PFSK-1 (cell line): ENCODE data around the gene PRAMEF33. TPM values are rescaled to one million over a fixed set of nuclear protein-coding genes. Genes with fewer than 3 reads are reported as not detected.
"Not testable (repeated sequence)": the region's sequence is repeated elsewhere in the genome, so short reads cannot be mapped to it uniquely, and the experiment has no call there.

ENCODE experiments used
- FOXP2 ChIP-seq: optimal IDR thresholded peaks from 2 replicates; pipeline ENCODE3; 2011; ENCODE audit warnings: borderline replicate concordance, control low read depth, inconsistent platforms; ENCODE audit not compliant: insufficient read depth; ENCODE audit errors: extremely low read length, extremely low read depth
- POLR2AphosphoS5 ChIP-seq: IDR thresholded peaks from 2 replicates; pipeline ENCODE4 v1.6.1; 2012; ENCODE audit warnings: low read depth, mild to moderate bottlenecking, control low read depth, low read length, moderate library complexity
- REST ChIP-seq, 2 experiments: IDR thresholded peaks; 2 replicates each; pipeline versions ENCODE4 v1.6.1 to v1.8.0; 2011 to 2012; ENCODE audit warnings: low read depth in 2 of 2, low read length in 2 of 2, control low read depth in 1 of 2, inconsistent platforms in 1 of 2, mild to moderate bottlenecking in 1 of 2, moderate library complexity in 1 of 2; ENCODE audit not compliant: insufficient read depth in 1 of 2
- SIN3A ChIP-seq: IDR thresholded peaks from 2 replicates; pipeline ENCODE4 v1.6.1; 2012; ENCODE audit warnings: mild to moderate bottlenecking, low read length, moderate library complexity, borderline replicate concordance; ENCODE audit not compliant: insufficient read depth
- TAF1 ChIP-seq: IDR thresholded peaks from 2 replicates; pipeline ENCODE4 v1.6.1; 2012; ENCODE audit warnings: low read length, control low read depth, borderline replicate concordance; ENCODE audit not compliant: insufficient read depth
- polyA plus RNA-seq: library from polyadenylated mRNA; unstranded; fragments of >200 nt; gene quantifications from one replicate; pipeline ENCODE4 v1.2.1, GENCODE V29; 2012; ENCODE audit warnings: low read depth, missing spikeins; ENCODE audit not compliant: insufficient read length

Gene PRAMEF33
- not detected for polyA plus RNA-seq

GRCh38 chr1:13303239-13303638 is at the start of gene PRAMEF33:
PRAMEF33 (plus strand) TSS chr1:13303539; CDS start chr1:13305955, 2,416 bp downstream.
- not testable (repeated sequence) for TF ChIP-seq TAF1, FOXP2, POLR2AphosphoS5

- not testable (repeated sequence) for TF ChIP-seq FOXP2, SIN3A, TAF1
Measured at GRCh38 chr1:13253898-13254297, 49.4 kb upstream of the PRAMEF33 start, which contains the start of gene PRAMEF5. PRAMEF5 (plus strand) TSS chr1:13254198; CDS start chr1:13259269, 5,071 bp downstream.

GRCh38 chr1:13285037-13285436 is 18.3 kb upstream of the PRAMEF33 start, which contains the start of gene PRAMEF8:
PRAMEF8 (minus strand) TSS chr1:13285137; CDS start chr1:13284091, 1,046 bp downstream.
- TF ChIP-seq SIN3A; TAF1; REST (IDR thresholded peaks at IDR 0.05; ENCODE audit: insufficient read depth in 1 of 2, low read depth in 2 of 2, low read length in 2 of 2): not testable (repeated sequence)

- TF ChIP-seq REST (IDR thresholded peaks at IDR 0.05; ENCODE audit: insufficient read depth in 1 of 2, low read depth in 2 of 2, low read length in 2 of 2); TAF1; POLR2AphosphoS5: not testable (repeated sequence)
Measured at GRCh38 chr1:13315281-13315680, 11.9 kb downstream of the PRAMEF33 start, which contains the start of gene PRAMEF15. PRAMEF15 (plus strand) TSS chr1:13315581; CDS start chr1:13318408, 2,827 bp downstream.

- not testable (repeated sequence) for TF ChIP-seq POLR2AphosphoS5; REST (IDR thresholded peaks at IDR 0.05; ENCODE audit: insufficient read depth in 1 of 2, low read depth in 2 of 2, low read length in 2 of 2); SIN3A
Measured at GRCh38 chr1:13347034-13347433, 43.7 kb downstream of the PRAMEF33 start, which contains the start of gene PRAMEF14. PRAMEF14 (minus strand) TSS chr1:13347134; CDS start chr1:13345314, 1,820 bp downstream.
